GM19240 (cell line): ENCODE data around the gene SCUBE2.

ENCODE experiments used
- DNase-seq: peaks from one replicate; pipeline ENCODE4 v3.0.0; 2011; ENCODE audit warnings: low spot score; ENCODE audit not compliant: insufficient read length

Gene SCUBE2

DNA sequence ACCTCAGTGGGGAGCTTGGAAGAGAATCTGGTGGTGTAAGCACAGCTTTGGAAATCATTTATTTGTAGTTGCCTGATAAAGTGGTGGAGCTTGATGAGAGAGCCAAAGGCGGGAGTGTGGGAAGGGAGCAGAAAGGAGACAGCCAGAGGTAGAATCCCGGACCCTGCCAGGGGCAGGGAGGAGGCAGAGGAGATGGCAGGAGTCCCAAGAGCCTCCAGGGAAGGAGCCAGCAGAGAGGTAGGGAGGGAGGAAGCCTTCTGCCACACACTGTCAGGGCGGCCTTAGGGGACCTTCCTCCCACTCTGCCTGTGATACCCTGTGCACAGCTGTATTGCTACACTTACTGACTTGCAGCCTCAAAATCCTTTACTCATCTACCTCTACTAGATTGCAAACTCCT, 15.4 kb downstream of the SCUBE2 start:
- no peak for DNase-seq

DNA sequence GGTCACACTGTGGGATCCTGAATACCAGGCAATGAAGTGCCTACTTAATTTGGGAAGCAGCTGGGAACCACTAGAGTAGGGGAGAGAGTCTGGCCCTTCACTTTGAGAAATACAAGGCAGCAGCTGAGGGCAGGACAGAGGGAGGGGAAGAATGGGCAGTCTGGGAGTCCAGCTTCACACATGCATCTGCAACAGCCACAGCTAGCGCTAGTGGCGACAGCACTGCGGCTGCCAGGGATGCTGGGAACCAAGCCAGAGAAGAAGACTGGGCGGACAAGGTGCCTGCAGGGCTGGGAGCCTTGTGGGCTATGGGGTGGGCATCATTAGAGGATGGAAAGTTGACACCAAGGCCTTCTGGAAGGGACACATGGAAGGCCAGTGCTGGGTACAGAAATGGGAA, 15.8 kb downstream of the SCUBE2 start:
- DNase-seq: no peak

DNA sequence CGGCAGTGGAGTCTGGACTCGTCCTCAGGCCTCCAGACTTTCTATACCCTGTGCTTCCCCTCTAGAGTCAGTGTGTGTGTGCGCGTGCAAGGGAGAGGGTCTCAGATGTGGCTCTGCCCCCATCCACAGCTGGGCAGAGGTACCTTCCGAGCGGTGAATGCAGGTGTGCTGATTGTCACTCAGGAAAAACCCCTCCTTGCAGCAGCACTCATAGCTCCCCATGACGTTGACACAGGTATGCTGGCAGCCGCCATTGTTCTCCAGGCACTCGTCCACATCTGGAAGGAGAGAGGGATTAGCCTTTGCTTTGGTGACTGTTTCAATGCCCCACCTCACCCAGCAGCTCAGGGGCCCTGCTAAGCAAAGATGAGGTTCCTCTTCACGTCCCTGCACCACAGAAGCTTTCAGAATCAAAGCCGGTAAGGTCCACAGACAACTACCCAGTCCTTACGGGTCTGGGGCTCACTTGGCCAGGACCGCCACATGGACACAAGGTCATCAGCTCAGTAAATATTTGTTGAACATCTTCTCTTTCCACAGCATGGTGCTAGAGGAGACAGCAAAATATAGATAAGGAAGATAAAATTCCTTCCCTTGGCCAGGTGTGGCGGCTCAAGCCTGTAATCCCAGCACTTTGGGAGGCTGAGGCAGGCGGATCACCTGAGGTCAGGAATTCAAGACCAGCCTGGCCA, 16.9 kb downstream of the SCUBE2 start:
- DNase-seq: no peak

DNA sequence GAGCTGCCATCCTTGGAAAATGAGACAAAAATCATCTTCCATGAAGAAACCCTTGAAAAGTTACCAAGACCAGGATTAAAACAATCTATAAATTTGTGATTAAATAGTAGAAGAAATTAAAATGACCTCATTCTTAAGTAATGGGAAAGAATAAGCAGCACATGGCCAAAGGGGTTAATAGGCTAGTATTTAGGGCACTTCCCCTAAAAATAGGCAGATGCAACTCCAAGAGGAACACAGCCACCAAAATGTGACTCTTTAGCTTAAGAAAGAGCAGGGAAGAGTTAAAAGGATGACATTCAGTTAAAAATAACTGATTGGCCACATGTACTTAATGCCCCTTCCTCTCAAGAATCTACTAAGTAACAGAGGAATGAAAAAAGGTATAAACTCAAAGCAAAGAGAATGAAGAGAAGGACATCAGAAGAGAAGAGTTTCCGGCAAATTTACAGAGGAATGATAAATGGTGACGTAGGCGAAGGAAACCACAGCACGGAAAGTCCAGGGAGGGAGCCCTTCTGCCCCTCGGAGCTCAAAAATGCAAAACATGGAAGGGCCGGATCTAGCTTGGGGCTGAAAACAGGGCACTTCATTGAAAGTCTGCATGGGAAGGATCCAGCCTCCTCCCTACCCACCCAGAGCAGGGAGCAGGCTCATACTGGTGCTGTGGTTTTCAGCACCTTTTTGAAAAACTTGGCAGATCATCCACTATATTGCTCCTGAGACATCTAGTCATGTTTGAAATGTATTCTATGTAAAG, 17.8 kb downstream of the SCUBE2 start:
- no peak for DNase-seq

DNA sequence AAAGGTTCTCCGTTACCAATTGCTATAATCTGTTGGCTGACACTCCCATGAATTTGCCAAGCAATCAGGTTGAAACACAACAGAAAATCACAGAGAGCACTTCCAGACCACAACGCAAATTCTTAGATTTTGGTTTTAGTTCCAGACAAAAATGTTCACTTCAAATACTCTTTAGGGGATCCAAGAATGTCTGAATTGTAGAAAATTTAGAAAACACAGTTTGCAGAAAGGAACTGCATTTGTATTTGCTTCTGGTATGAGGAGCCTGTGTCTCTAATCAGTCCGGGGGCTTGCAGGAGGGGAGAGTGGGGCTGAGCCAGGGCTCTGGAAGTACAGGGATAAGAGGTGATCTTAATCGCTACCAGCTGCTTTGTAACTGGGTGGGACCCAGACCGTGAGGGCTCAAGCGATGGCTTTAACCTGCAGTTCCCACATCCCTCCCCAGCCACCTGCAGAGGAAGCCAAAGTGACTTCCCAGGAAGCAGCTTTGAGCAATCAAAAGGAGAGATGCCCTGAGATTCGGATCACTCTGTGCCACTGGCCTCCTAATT, 18.7 kb downstream of the SCUBE2 start:
- no peak for DNase-seq

DNA sequence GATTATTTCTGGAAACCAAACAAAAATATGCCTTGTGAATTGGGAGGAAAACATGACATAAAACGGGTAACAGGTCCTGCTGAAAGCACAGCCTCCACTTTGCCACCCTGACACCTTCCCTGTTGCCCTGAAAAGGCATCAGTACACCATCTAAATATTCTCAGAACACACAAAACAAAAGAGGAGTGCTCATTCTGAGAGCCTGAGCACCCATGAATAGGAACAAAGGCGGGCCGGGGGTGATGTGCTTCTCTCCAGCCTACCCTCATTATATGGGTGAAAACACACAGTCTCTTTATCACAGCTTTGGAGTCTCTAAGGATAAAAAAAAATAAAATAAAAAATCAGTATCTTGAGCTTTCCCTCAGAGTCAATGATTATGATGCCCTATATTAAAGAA, 19.7 kb downstream of the SCUBE2 start:
- no peak for DNase-seq

DNA sequence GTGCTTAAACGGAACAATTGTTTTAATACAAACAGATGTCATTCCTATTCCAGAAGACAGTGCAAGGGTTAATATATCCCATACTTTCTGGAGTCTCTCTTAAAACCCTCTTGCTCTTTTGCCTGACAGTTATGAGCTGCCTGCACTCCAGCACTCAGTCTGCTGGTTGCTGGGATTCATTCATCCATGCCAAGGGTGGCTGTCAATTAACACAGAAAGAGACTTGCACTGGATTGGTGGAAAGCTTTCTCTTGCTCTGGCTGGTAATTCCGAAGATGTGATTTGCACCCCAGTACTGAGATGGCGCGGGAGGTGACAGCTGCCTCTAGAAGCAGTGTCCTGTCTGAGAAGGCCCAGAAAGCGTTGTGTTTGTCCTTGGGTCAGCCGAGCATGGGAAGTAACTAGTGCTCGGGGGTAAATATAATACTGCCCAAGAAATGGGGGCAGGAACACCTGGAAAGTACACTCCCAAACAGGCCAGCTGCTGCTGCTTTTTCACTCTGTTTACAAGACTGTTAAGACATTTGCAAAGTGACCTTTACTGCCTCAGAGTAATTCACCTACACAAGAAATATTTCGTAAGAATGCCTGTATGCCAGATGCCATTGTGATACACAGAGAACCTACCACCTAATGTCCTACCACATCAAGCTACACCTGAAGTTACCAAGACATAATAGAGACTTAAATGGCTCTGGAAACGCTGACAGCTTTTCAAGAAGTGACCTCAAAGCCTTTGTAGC, 20.5 kb downstream of the SCUBE2 start:
- DNase-seq: no peak

DNA sequence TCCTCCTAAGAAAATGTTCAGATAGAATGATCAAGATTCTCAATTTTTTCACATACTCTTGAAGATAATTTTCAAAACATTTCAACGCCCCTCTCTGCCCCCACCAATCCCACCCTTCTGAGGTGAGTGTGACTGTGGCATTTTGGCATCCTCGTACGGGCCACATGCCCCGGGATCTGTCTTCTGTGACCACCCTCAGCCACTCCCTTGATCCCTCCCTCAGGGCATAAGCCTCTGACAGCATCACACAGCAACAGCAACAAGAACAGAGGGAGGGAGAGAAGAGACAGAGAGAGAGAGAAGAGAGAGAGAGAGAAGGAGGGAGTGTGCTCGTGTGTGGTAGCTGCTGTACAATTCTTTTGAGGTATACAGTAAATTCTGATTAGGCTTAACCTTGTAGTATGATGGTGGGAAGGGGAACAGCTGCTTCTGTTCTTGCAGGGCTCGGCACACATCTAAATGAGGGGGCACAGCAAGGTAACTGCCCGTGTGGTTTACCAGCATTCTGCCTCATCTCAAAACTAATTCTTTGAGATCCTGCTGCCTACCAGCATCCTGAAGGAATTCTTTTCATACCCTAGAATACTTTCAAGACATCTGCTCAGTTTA, 21.4 kb downstream of the SCUBE2 start:
- no peak for DNase-seq

DNA sequence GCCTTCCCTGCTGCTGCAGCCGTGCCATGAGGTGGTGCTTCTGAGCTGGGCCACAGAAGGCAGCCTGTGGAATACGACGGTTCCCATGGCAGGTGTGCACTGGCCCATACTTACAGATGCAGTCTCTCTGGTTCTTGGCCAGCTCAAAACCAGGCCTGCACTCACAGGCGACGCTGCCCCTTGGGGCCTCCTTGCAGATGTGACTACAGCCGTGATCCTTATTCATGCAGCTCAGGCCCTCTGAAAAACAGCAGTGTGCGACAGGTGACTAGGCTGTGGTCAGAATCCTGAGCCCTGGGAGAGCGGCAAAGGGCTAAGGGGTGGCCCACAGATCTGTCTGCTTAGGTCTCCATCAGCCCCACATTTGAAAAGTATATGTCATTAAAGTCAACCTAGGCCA, 22.1 kb downstream of the SCUBE2 start:
- DNase-seq: no peak

DNA sequence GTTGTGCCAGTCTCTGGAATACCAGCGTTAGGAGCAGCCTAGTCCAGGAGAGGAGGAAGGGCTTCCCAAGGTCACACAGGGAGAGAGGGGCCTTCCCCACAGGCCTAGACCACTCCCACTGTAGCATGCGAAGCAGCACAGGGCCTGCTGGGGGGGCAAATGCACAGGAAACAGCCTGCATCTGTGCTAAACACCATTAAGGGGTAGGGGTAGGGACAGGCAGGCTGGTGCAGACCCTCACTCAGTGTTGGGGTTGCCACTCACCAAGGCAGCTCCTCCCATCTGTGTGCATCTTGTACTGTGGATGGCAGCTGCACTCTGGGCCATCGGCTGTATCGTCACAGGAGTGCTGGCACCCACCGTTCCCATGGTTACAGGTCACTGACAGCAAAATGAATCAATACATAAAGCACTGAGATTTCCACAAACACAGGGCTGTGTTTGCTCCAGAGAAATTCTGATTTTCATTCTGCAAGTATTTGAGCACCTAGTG, 24.9 kb downstream of the SCUBE2 start:
- DNase-seq: no peak

DNA sequence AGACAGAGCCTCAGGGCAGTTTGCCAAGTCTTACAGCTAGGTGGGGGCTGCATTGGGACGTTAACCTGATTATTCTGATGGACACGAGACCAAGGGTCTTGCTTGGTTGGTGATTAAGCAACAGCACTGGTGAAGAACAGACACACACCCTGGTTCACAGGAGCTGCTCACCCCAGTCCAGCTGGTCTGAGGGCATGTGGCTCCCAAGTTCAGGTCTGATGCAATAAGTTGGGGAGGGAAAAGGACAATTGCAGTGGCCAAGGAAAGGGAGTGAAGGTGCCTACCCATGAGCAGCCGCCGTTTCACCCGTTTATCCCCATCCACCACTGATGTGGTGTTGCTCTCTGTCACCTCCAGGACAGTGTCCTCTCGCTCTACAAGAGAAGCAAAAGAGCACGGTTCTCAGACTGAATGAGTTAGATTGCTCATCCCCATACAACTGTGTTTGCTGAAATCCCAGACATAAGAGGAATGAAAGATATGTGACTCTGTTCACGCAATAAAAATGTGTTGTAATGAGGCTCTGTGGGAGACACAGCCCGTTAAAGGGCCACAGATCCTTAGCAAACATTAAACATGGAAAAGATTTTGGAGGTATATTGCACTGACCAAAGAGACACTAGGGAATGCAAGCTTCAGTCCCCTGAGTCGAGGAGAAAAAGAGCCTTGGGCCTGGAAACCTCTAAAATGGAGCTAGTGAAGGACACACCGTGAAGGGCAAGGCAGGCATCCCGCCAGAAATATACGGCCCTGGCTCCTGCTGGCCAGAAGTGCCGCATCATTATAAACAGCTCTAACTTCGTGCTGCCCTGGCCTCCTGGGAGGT, 25.6 kb downstream of the SCUBE2 start:
- no peak for DNase-seq

DNA sequence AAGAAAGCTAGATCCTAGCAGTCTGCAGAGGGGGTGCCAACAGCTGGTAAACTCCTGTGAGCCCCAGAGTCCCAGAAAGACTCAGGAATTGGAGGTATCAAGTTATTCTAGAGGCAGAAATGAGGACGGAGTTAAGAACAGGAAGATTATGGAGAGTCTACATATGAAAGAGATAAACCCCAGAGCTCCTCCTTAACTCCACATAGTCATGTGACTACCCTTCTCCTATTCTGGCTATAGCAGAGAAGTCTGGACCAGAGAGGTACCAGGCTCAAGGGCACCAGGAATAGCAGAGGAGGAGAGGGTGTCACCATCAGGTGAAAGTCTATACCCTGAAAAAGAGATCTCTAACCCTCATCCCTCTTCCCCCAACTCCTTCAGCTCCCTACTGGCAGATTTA, 29.6 kb downstream of the SCUBE2 start:
- DNase-seq: no peak

DNA sequence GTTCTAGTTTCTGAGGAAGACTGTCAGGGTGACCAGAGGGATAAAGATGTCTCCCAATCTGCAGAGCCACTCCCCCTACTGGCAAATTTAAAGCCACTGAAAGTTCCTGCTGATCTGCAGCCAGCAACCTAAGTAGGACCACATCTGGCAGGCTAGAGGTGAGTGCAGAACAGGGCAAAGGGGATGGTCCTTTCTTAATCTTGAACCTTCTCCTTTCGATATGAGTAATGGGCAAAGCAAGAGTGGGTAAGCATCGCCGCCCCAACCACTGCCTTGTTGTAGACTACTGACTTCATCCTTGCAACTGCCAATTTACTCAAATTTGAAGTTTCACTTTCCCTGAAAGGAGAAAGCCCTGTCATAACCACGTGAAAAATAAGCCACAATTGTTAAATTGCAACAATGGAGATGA, 30.7 kb downstream of the SCUBE2 start:
- peak; percentile 73 for DNase-seq

DNA sequence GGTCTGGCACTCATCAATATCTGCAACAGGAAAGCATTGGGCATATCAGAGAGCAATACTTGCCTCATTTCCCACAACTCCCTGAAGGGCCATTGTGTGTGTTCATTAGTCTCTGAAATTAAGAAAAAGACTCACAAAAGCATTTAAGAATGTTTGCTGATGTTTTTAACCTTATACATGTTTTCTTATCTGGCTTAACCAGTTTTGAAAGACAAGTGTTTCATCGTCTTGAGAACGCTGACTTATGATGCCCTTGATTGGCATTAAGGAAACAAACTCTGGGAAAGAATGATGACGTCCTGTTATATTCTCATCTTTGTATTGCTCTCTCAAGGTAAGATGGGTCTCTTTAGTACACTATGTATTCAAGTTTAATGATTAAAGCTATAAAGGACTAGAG, 32.0 kb downstream of the SCUBE2 start:
- no peak for DNase-seq

DNA sequence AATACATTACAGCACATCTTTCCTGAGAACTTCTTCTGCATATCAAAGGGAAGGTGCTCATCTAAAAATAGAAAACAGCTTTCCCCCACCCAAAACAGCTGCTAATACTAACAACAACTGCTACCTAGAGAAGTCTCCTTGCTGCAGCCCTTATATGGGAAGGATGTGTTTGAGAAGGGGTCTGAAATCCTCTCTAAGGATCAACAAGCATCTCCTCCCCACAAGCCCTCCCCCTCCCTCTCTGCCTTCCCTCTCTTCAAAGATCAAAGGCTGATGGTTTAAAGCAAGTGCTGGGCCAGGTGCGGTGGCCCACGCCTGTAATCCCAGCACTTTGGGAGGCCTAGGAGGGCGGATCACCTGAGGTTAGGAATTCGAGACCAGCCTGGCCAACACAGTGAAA, 33.5 kb downstream of the SCUBE2 start:
- no peak for DNase-seq

DNA sequence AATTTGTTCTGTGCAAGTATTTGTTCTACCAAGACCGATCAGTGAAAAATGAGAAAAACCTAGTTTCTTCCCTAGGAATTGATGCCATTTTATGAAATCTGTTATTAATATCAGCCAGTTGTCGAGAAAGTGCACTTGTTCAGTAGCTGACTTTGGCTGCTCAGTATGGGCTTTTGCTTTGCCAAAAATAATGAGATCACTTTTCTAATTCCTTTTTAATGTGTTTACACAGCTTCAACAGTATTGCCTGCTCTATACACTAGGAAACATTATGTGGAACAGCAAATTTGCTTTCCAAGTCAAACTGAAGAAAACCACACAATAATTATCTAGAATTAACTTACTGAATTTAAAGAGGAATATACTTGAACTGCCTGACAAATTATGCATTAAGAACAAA, 34.4 kb downstream of the SCUBE2 start:
- no peak for DNase-seq

DNA sequence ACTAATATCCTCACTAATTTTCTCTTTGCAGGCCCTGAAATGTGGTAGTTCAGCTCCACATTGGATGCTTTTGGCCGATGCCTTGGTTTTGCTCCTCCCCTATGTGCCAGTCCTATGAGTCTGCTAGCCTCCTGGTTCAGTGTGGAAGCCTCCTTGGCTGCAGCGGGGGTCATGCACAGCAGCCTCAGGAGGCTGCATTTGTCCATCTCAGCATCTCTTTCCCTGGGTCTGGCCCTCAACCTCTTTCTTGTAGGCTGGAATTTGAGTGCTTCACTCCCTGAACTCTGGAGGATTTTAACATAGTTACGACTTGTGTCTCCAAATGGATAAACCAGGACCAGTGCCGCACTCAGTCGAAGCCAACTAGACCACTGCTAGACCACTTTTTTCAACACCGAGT, 34.9 kb downstream of the SCUBE2 start:
- DNase-seq: no peak

DNA sequence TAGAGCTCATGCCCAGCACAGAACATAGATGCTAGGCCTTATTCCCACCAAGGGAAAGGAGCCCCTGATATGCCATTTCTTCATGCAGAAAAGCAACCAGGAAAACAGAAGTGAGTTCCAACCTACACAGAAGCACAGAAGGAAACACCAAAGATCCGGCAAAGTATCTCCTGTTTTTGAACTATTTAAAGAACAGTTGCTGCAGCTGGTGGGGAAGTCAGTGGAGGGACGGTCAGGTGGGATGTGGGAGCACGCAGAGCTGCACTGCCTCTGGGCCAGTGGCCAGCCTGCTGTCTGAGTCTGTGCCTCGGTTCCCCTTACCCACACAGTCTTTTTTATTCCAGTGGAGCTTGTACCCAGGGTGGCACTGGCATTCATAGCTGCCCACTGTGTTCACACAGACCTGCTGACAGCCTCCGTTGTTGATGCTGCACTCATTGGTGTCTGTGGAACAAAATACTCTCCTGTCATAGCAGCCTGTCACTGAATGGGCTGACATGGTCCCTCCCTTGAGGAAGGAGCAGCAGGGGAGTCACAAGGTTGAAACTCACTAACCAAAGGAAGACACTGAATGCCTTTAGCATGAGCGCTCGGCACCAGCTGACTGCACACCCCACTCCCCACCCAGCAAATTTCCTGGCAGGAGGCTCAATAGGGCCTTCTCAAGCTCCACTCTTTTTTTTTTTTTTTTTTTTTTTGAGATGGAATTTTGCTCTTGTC, 37.9 kb downstream of the SCUBE2 start:
- DNase-seq: no peak

DNA sequence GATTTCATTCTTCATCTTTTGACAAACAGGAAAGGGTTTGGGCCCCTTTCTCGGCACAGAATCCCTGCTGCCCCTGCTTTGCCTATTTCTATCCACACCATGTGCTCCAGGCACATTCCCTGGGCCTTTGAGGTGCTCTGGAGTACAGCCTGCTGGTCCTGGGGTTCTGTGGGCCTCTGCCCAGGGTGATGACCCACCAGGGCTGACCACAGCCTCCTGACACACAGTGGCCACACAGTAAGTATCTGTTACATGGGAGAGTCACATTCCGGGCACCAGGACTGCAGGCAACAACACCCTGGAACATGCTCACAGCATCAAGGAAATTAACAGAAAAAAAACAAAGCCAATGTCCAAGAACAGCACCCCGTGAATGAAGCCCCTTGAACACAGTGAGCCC, 39.1 kb downstream of the SCUBE2 start:
- DNase-seq: no peak

DNA sequence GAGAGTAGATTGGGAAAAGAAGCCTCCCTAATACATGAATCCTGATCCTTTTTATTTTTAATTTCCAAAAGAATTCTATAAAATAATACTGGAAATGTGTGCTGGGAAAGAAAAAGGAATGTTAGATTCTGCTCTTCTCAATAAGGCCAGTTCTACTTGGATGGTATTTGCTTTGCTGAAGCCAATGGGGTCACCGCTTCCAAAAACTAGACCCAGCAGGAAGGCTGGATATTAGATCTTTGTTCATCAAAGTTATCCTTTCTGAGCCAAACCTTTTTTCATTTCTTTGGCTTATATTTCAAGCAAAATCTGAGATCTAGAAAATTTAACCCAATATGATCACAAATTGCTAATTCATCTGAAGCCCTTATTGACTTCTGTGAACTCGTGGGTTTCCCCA, 41.4 kb downstream of the SCUBE2 start:
- DNase-seq: no peak
